SK-N-SH treated with all-trans-retinoic acid at 6 μM for 48 hours (cell line): ENCODE results near the gene F5.

Source experiments
- ATAC-seq: fragments of 200-7000 bp; cut with Tn5 transposase; 3 replicates; pipeline ENCODE4 v1.9.1; 2020; ENCODE audit warnings: mild to moderate bottlenecking, moderate library complexity
- ARNTL ChIP-seq: fragments of 450-650 bp; formaldehyde crosslinking; IDR thresholded peaks from 2 replicates; pipeline ENCODE4 v1.5.0; 2020; ENCODE audit warnings: low read depth, mild to moderate bottlenecking, moderate library complexity, borderline replicate concordance
- BACH2 ChIP-seq: fragments of 250-450 bp; sonication (Bioruptor Pico); IDR thresholded peaks from 2 replicates; pipeline ENCODE4 v1.9.0; 2021; ENCODE audit warnings: mild to moderate bottlenecking, borderline replicate concordance
- CREB5 ChIP-seq: fragments of 250-450 bp; sonication (Bioruptor Pico); IDR thresholded peaks from 2 replicates; pipeline ENCODE4 v1.5.1; 2020; ENCODE audit warnings: low read depth, mild to moderate bottlenecking, moderate library complexity
- CSDC2 ChIP-seq: fragments of 250-450 bp; sonication (Bioruptor Pico); IDR thresholded peaks from 2 replicates; pipeline ENCODE4 v1.5.0; 2020; ENCODE audit warnings: mild to moderate bottlenecking, moderate library complexity
- CSRNP3 ChIP-seq: fragments of 250-450 bp; sonication (Bioruptor Pico); IDR thresholded peaks from 2 replicates; pipeline ENCODE4 v1.5.1; 2021; ENCODE audit warnings: mild to moderate bottlenecking, moderate library complexity
- ESRRG ChIP-seq: fragments of 250-450 bp; sonication (Bioruptor Pico); IDR thresholded peaks from 2 replicates; pipeline ENCODE4 v1.6.1; 2021; ENCODE audit warnings: mild to moderate bottlenecking
- GLIS3 ChIP-seq: fragments of 250-450 bp; sonication (Bioruptor Pico); IDR thresholded peaks from 2 replicates; pipeline ENCODE4 v1.5.0; 2020; ENCODE audit warnings: mild to moderate bottlenecking, moderate library complexity
- ISL1 ChIP-seq: fragments of 250-450 bp; sonication (Bioruptor Pico); IDR thresholded peaks from 2 replicates; pipeline ENCODE4 v2.1.2; 2022; ENCODE audit warnings: mild to moderate bottlenecking, moderate library complexity
- OSR1 ChIP-seq: fragments of 250-450 bp; sonication (Bioruptor Pico); IDR thresholded peaks from 2 replicates; pipeline ENCODE4 v1.8.0; 2022; ENCODE audit warnings: moderate library complexity, mild to moderate bottlenecking, inconsistent platforms
- PATZ1 ChIP-seq: fragments of 250-450 bp; sonication (Bioruptor Pico); IDR thresholded peaks from 2 replicates; pipeline ENCODE4 v1.8.0; 2020; ENCODE audit warnings: mild to moderate bottlenecking, moderate library complexity, borderline replicate concordance
- POU6F1 ChIP-seq: fragments of 250-450 bp; sonication (Bioruptor Pico); IDR thresholded peaks from 2 replicates; pipeline ENCODE4 v1.8.0; 2021; ENCODE audit warnings: low read depth, mild to moderate bottlenecking, moderate library complexity, borderline replicate concordance
- PPARA ChIP-seq: fragments of 250-450 bp; sonication (Bioruptor Pico); IDR thresholded peaks from 2 replicates; pipeline ENCODE4 v1.5.0; 2020; ENCODE audit warnings: mild to moderate bottlenecking, borderline replicate concordance
- RARB ChIP-seq: fragments of 250-450 bp; sonication (Bioruptor Pico); IDR thresholded peaks from 2 replicates; pipeline ENCODE4 v1.8.0; 2021; ENCODE audit warnings: mild to moderate bottlenecking, moderate library complexity
- SNAI2 ChIP-seq: fragments of 250-450 bp; sonication (Bioruptor Pico); IDR thresholded peaks from 2 replicates; pipeline ENCODE4 v1.5.0; 2020; ENCODE audit warnings: mild to moderate bottlenecking, moderate library complexity
- TCF4 ChIP-seq: fragments of 250-450 bp; sonication (Bioruptor Pico); IDR thresholded peaks from 2 replicates; pipeline ENCODE4 v1.8.0; 2021; ENCODE audit warnings: mild to moderate bottlenecking, moderate library complexity, borderline replicate concordance
- TOX ChIP-seq: fragments of 250-450 bp; sonication (Bioruptor Pico); IDR thresholded peaks from 2 replicates; pipeline ENCODE4 v1.8.0; 2021; ENCODE audit warnings: mild to moderate bottlenecking, moderate library complexity, borderline replicate concordance
- ZFP3 ChIP-seq: fragments of 250-450 bp; sonication (Bioruptor Pico); IDR thresholded peaks from 2 replicates; pipeline ENCODE4 v1.5.0; 2020; ENCODE audit warnings: mild to moderate bottlenecking, moderate library complexity
- ZNF565 ChIP-seq: fragments of 450-650 bp; formaldehyde crosslinking; conservative IDR thresholded peaks from 2 replicates; pipeline ENCODE4 v1.5.0; 2020; ENCODE audit warnings: low read depth, mild to moderate bottlenecking, moderate library complexity
- ZNF70 ChIP-seq: fragments of 450-650 bp; formaldehyde crosslinking; IDR thresholded peaks from 2 replicates; pipeline ENCODE4 v1.5.0; 2020; ENCODE audit warnings: mild to moderate bottlenecking, moderate library complexity
- ZNF8 ChIP-seq: fragments of 450-650 bp; formaldehyde crosslinking; IDR thresholded peaks from 2 replicates; pipeline ENCODE4 v1.5.0; 2020; ENCODE audit warnings: mild to moderate bottlenecking, moderate library complexity

Gene F5

GRCh38 chr1:169620565-169620964, 34.3 kb upstream of the F5 start (continued):
- TF ChIP-seq ISL1 (CRISPR knock-in tag) (no peak), BACH2 (CRISPR knock-in tag) (no peak), CSRNP3 (CRISPR knock-in tag) (no peak), POU6F1 (no peak)

GRCh38 chr1:169618367-169618766, 32.1 kb upstream of the F5 start:
- TF ChIP-seq POU6F1 (no peak), ZNF8 (CRISPR knock-in tag) (no peak), TOX (CRISPR knock-in tag) (no peak), ZNF565 (CRISPR knock-in tag) (no peak), BACH2 (CRISPR knock-in tag) (no peak), CSDC2 (CRISPR knock-in tag) (no peak), CREB5 (CRISPR knock-in tag) (no peak), ZNF70 (no peak), TCF4 (CRISPR knock-in tag) (no peak), PATZ1 (no peak), ISL1 (CRISPR knock-in tag) (no peak), OSR1 (CRISPR knock-in tag) (no peak), GLIS3 (CRISPR knock-in tag) (no peak)
- ATAC-seq: no peak

- no peak for ATAC-seq
- TF ChIP-seq ZNF70 (no peak), ARNTL (CRISPR knock-in tag) (no peak), PPARA (CRISPR knock-in tag) (no peak), SNAI2 (CRISPR knock-in tag) (no peak), GLIS3 (CRISPR knock-in tag) (no peak), OSR1 (CRISPR knock-in tag) (no peak), CSDC2 (CRISPR knock-in tag) (no peak), ZFP3 (CRISPR knock-in tag) (no peak), PATZ1 (no peak), POU6F1 (no peak), ZNF8 (CRISPR knock-in tag) (no peak), ESRRG (CRISPR knock-in tag) (no peak), RARB (CRISPR knock-in tag) (no peak), ISL1 (CRISPR knock-in tag) (no peak)
Measured at GRCh38 chr1:169615803-169616202, 29.5 kb upstream of the F5 start.
